ENCODE data around the gene F12.
A peak's percentile ranks its signal among the peaks of the same experiment; 100 is the strongest.

Gene F12

GRCh38 chr5:177354711-177355110 is 54.7 kb downstream of the F12 start:
- DNase-seq = peak; percentile 70 to 85

GRCh38 chr5:177354256-177354655 is 55.1 kb downstream of the F12 start:
- DNase-seq = no peak

- peak; percentile 40 to 66 for DNase-seq
These were observed 56.3 kb downstream of the F12 start for GRCh38 chr5:177353093-177353492.
